ENCODE measurements around the gene LRMDA.

LRMDA gene
- total RNA-seq, result 0 to 0.08 (median 0) reads per million in 4 donors

DNA sequence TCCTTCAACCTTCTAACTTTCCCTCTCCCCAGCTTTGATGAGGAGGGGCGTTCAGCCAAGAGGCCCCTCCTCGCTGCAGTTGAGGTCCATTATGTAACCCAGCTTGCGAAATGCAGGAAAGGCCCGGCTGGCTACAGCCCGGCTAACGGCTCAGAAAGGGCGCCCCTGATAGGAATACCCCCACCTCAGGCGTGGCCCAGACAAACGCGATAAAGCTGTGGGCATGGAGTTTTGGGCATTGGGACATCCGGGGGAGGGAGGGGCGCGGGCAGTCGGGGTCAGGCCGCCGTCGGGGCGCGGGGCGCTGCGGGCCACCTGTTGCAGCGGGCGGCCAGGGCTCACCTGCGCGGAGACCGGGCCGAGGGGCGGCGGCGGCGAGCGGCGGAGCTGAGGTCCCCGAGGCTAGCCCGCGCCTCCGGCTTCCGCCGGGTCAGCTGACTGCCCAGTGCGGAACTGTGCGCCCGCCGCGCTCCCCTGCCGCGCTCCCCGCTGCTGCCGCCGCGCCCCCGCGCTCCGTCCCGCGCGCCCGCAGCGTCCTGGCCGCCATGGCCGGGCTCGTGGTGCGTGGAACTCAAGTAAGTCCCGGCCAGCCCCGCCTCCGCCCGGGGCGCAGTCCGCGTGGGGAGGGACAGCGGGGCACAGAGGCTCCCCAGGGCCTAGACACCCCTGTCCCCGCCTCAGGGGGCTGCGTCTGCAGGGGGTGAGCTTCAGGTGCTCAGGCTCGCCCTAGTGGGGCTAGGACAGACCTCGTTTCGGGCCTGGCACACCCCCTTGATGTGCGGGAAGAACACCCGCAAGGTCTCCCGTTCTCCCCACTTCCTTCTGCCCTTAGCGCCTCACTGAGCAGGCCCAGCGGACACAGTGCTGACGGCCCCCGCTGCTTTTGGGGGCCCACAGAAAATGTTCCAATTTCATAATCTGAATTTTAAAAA, at the start of gene LRMDA:
Gene LRMDA (plus strand): TSS at position 445 of the 932 bp plus-strand sequence.
- DNase-seq, result no peak

DNA sequence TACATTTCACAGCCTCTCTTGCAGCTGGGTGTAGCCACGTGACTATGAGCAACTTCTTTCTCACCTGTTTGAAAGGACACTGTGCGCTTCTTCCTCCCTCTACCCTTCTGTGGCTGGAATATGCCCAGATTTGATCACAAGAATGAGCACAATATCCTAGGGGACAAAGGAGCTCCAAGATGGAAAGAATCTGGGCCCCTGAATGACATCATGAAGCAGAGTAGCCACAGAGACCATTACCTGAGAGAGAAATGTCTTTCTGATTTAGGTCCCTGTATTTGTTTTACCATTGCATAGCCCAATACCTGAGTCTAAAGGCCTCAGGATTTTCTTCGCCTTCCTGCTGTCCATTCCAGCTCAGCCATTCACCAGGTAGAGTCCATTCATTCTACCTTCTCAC, 45.3 kb upstream of the LRMDA start:
- no peak for DNase-seq

GRCh38 chr10:75388082-75388481, 43.3 kb upstream of the LRMDA start:
- no peak for DNase-seq

DNA sequence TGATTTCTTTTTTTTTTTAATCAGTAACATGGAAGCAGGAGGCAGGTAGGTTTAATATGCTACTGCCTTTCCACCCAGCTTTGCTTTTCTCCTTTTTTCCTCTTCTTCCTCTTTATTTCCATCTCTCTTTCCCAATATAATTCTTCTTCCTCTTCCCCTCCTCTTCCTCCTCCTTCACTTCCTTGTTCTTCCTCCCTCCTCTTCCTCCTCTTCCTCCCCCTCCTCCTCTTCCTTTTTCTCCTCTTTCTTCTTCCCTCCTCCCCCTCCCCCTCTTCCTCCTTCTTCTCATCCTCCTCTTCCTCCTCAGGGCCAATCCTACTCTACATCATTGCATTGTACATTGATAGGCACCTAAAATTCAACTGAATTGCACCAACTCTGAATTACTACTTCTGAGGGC, 41.2 kb upstream of the LRMDA start:
- no peak for DNase-seq

DNA sequence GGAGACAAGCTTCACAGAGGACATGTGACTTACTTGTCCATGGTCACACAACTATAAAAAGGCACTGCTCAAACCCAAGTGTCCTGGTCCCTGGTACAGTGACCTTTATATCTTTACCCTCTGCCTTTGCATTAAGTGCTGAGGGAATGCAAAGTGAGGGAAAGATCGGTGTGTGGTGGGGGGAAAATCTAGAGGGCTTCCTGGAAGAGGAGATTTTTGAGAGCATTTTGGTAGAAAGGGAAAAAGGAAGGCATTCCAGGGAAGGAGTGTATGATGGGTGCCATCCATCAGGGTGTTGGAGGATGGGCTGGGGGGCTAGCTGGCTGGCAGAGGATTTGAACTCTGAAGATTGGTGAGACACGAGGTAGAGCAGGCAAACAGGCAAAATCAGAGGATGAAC, 39.2 kb upstream of the LRMDA start:
- DNase-seq, result no peak

- DNase-seq, result no peak
Observed at GRCh38 chr10:75392744-75393143, 38.7 kb upstream of the LRMDA start.

DNA sequence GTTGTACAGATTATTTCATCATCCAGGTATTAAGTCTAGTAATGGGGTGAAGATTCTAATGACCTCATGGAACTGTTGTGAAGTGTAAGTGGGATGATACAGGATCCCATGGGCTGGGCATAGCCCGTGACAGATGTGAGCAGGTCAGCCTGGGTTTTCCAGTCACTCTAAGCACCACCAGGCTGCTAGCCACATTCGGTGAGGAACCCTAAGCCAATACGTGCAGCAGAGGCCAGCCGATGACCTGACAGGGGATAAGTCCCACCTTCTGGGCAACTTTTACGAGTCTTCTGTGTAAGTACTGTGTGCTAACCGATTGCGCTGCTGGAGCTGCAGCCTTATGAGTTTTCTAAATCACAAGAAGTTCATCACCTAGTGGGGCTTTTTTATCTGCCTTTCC, 37.2 kb upstream of the LRMDA start:
- DNase-seq, result no peak

- no peak for DNase-seq
Observed at GRCh38 chr10:75395066-75395931, 36.1 kb upstream of the LRMDA start.

DNA sequence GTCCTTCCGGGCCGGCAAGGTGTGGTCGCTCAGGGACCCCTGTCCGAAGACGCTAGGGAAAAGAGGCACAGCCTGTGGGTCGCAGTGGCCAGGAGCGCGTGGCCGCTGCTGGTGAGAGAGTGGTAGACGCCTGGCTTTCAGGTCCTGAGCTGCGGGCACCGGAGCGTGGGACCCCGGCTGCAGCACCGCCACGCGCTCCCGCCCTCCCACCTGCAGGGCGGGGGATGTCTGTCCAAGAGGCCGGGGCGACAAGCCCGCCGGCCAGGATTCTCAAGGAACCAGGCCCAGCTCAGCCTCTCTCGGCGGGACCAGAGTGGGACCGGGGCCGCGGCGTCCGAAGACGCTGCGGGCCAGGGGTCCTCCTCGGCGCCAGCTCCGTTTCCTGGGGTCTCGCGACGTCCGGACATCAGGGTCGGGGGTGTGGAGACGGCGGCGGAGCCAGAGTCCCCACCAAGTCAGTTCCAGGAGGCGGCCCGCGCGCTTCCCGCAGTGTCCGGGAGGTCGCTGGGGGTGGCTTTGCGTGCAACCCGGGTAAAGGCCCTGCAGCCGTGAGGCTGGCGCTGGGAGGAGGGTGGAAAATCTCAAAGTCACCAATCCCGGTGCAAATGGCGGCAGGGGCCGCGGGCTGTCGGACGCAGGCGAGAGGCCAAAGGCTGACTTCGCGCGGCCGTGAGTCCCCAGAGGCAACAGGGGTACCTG, 35.3 kb upstream of the LRMDA start:
- no peak for DNase-seq

DNA sequence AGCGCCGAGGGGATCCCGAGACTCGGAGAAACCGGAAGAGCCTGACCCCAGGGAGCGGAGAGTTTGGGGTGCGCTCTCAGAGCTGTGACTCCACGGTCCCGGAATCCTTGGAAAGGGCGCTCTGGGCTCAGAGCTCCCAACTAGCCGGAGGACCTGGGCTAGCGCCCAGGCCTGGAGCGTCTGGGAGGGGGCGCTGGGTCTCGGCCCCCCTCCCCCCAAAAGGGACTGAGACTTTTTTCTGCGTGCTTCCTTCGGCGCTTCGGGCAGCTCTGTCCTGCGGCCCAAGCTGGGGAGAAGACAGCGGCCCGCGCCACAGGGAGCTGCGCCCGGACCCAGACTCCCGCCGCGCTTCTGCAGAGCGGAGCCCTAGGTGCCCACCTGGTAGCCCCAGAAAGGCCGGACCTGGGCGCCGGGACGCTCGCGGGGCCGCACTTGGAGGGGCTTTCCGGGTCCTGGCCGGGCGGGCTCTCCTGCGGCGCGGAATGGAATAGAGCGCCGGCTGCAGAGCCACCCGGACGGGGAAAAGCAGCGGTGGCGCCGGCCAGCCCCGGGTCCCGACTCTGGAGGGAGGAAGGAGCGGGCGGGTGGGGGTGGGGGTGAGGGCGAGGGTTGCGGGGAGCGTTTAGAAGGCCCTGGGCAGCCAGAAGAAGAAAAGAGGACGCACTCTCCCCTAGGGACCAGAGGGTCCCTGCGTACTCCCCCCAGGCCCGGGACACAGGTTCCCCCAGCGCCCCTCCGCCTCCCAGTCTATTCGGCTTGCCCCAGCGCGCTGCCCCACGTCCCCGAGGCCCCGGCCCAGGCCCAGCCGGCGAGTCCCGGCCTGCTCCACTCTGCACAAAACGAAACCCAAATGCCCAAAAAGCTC, 34.6 kb upstream of the LRMDA start:
- DNase-seq, result no peak

- DNase-seq, result no peak
Observed at GRCh38 chr10:75397496-75398199, 33.8 kb upstream of the LRMDA start.

DNA sequence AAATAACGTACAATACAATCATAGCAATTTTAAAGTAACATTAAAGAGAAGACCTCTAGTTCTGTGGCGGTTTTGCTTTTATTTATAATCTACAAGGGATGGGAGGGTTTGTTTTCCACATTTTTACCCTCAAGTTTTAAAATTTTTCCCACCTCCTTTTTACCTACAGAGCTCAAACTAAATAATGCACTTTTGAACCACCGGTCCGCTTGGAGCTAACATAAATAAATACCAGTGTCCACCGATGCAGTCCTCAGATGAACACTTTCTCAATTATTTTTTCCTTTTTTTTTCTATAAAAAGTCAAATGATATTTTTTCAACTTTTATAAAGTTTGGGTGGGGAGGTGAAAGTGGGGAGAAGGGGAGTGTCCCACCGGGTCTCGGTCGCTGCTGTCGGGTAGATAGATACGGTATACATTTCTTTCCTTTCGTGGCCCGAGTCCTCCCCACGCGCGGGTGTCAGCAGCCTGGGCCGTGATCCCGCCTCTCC, 33.2 kb upstream of the LRMDA start:
- DNase-seq, result no peak

- no peak for DNase-seq
Observed at GRCh38 chr10:75398692-75399460, 32.5 kb upstream of the LRMDA start.

- DNase-seq, result peak in 3 of 5 donors; percentile 25 to 29 (median 25)
Observed at GRCh38 chr10:75399461-75400162, 31.8 kb upstream of the LRMDA start.

DNA sequence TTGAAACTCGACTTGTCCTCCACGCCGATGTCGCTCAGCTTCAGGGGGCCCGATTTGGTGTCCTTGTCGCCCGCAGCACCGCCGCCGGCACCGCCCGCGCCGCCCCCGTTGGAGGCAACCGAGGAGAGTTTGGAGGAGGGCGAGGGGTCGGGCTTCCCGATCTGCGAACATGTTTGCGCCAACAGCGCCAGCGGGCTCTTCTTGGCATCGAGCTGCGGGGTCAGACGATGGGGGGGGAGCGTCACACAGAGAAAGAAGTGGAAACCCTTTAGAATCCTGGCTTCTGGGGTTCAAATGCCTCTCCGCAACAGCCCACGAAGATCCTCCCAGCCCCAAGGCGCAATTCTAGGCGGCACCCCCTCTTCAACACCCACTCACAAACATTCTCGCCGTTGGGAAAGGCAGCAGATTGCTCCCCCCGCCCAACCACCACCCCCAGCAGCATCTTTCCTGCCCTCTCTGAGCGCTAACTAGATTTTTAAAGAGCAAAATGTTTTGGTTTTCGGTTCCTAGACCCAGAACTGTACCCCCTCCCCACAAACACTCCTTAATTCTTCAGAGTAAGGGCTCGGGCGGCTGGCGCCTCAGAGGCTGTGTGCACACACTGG, 31.2 kb upstream of the LRMDA start:
- no peak for DNase-seq

DNA sequence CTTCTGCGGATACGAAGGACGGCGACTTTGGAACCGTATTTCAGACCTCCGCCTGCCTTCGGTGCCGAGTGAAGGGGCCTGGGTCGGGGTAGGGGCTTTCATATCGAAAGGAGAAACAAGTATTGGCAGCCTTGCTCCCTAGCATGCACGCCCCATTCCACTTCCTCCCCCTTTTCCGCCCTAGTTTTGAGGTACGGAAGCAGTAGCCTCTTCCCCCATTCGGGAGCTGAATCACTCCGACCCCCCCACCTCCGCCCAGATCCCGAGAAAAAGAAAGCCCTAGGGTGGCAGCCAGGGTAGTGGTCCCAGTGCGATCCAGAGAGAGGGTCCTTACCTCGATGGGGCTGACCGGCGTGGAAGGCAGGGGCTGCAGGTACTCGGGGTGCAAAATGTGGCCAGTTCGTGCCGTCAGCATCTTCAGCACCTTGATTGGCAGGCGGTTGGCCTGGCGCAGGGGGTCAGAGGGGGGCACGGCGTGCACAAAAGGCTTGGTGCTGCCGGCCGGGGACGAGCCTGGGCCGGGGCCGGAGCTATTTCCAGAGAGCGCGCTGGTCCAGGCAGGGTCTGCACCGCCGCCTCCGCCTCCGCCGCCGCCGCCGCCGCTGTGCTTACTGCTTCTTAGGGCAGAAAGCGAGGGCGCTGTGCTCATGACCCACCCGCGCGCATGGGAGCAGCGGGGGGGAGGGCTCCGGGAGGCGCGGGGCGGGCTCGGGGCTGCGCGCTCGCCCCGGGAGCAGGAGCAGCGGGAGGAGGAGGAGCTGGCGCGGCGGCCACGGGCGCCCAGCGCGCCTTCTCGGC, 30.5 kb upstream of the LRMDA start:
- no peak for DNase-seq

DNA sequence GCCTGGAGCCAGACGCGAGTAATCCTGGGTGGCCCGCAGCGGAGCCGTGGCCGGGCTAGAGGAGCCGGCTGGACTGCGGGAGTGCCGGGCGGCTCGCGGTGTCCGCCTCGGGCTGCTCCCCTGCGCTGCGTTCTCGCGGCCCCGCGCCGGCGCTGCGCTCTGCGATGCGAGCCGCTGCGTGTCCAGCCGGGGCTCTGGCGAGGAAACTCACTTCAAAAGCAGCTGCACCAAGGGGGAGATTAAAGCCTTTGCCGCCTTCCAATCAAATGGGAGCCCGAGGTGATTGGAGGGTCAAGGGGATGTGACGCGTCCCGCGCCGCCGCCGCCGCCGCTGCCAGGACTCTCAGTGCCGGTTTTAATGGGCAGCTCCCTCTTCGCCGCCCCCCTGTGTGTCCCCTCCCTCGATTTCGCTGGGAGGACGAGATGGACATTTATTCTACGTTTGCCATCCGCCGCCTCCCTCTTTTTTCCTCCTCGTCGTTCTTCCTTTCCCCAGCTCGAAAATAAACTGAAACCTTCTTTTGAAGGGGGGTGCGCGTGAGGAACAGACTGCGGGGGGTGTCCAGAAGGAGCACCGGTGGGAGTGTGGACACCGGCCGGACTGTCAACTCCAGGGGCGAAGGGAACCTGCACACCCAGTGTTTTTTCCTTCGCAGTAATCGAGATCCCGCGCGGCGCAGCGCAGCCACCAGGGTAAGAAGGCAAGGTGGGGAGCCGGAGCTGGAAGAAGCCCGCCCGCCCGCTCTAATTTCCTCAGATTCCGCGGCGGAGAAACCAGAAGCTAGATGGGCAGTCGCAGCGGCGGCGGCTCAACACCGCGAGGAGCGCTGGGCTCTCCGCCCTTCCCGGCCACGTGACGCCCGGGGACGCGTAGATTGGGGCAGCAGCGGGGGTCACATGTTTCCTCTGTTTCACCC, 29.6 kb upstream of the LRMDA start, which contains the start of gene ZNF503:
Gene ZNF503 (minus strand): TSS at position 196 of the 917 bp plus-strand sequence. CDS start 345 bp downstream, outside the sequence.
- DNase-seq, result peak in 1 of 5 donors; percentile 51
